HG03520 (cell line): Measurements from ENCODE around the gene NMNAT1.
"Not testable (repeated sequence)": the region's sequence is repeated elsewhere in the genome, so short reads cannot be mapped to it uniquely, and the experiment has no call there.

ENCODE experiments used
- ATAC-seq: cut with Tn5 transposase; IDR thresholded peaks from one replicate; pipeline ENCODE4 v1.9.1; 2021; ENCODE audit warnings: mild to moderate bottlenecking, moderate library complexity; ENCODE audit not compliant: unreplicated experiment

The NMNAT1 gene

DNA sequence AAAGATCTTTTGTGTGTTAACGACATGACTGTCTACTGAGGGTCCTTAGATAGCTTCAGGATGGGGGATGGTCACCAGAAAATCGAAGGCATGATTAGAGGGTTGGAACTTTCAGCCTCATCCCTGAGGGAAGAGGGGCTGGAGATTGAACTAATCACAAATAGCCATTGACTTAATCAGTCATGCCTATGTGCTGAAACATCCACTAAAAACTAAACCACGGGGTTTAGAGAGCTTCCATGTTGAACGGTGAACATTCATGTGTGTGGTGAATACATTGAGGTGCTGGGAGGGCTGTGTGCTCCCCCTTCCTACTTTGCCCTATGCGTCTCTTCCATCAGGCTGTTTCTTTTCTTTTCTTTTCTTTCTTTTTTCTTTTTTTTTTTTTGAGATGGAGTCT, 70.7 kb downstream of the NMNAT1 start:
- ATAC-seq, result no peak

- ATAC-seq, result no peak
Observed at GRCh38 chr1:10019561-10019960, 76.3 kb downstream of the NMNAT1 start.

DNA sequence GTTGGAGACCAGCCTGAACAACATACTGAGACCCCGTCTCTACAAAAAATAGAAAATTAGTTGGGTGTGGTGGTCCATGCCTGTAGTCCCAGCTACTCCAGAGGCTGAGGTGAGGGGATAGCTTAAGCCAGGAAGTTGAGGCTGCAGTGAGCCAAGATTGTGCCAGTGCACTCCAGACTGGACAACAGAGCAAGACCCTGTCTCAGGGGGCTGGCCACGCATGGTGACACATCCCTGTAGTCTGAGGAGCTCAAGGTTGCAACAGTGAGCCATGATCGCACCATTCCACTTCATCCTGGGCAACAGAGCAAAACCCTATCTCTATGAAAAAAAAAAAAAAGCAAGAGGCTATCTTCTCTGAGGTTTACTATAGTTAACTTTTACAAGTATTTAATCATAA, 76.8 kb downstream of the NMNAT1 start:
- no peak for ATAC-seq

- not testable (repeated sequence) for ATAC-seq
Observed at GRCh38 chr1:10020678-10021077, 77.4 kb downstream of the NMNAT1 start.

DNA sequence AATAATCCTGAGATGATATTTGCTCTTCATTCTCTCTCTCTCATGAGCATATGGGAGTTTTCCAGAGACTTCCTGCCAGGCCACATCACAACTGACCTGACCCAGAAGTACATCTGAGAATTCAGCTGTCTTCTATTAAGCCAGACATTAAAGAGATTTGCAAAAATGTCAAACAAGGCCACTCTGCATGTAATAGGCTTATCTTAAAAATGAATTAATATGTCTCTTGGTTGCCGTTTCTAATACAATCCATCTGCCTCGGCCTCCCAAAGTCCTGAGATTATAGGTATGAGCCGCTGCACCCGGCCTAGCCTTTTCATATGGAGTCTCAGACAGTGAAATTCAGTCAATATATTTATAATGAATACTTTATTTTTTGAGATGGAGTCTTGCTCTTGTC, 78.7 kb downstream of the NMNAT1 start:
- ATAC-seq, result not testable (repeated sequence)

DNA sequence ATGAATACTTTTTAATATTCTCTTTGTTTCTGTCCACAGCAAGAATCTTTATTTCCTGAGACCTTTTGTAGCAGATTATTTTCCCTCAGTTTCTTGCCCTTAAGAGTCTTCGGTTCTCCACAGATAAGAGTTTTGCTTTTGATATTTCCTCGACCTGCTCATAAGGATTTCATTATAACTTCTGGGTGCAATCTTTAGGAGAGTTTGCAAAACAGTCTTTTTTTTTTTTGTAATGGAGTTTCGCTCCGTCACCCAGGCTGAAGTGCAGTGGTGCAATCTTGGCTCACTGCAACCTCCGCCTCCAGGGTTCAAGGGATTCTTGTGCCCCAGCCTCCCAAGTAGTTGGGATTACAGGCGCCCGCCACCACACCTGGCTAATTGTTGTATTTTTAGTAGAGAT, 79.4 kb downstream of the NMNAT1 start:
- ATAC-seq, result no peak

GRCh38 chr1:10025354-10025753, 82.1 kb downstream of the NMNAT1 start:
- ATAC-seq, result no peak

DNA sequence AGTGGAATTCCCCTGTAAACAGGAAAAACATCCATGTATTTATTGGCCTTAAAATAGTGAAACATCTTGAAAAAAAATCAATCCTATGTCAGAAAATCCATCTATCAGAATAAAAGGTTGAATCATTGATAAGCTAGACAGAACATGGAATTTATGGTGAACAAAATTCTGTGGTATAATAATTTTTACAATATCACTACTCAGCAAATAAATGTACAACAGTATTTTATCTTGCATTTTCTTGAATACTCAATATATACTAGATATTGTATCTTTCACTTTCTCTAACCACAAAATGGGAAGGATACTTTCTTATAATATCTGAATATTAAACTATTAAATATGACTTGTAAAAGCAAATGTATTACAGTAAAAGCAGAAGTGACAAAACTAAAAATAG, 83.8 kb downstream of the NMNAT1 start:
- no peak for ATAC-seq

- ATAC-seq, result not testable (repeated sequence)
Observed at GRCh38 chr1:10028956-10029500, 85.8 kb downstream of the NMNAT1 start.

GRCh38 chr1:10031461-10031860, 88.2 kb downstream of the NMNAT1 start:
- no peak for ATAC-seq

GRCh38 chr1:10032590-10033358, 89.5 kb downstream of the NMNAT1 start, which contains the start of gene UBE4B:
Gene UBE4B (plus strand): TSS chr1:10032958. CDS start chr1:10033671, 713 bp downstream.
- peak; percentile 95 for ATAC-seq

GRCh38 chr1:10033359-10033845, 90.1 kb downstream of the NMNAT1 start:
- ATAC-seq, result no peak
